Brain microvascular endothelial cell (primary cell): ENCODE data around the gene NSD1.

Experiments used
- DNase-seq: peaks from one replicate; pipeline ENCODE4 v3.0.0-alpha.2; 2020
- H3K27ac ChIP-seq: fragments of 250-450 bp; sonication (Bioruptor Pico); 2 replicates; pipeline ENCODE4 v1.5.1; 2020; ENCODE audit warnings: mild to moderate bottlenecking, moderate library complexity
- H3K27me3 ChIP-seq: fragments of 250-450 bp; sonication (Bioruptor Pico); replicated peaks from 2 replicates; pipeline ENCODE4 v1.5.1; 2020; ENCODE audit warnings: mild to moderate bottlenecking
- H3K36me3 ChIP-seq: fragments of 250-450 bp; sonication (Bioruptor Pico); replicated peaks from 2 replicates; pipeline ENCODE4 v1.5.1; 2020; ENCODE audit warnings: mild to moderate bottlenecking
- H3K4me3 ChIP-seq: 2 replicates; pipeline ENCODE4 v1.5.1; 2011; ENCODE audit warnings: low read depth, mild to moderate bottlenecking, control low read depth, low read length, moderate library complexity
- CTCF ChIP-seq: IDR thresholded peaks from 2 replicates; pipeline ENCODE4 v1.5.1; 2011; ENCODE audit warnings: low read depth, mild to moderate bottlenecking, moderate library complexity, low read length, control low read depth, inconsistent platforms; ENCODE audit errors: missing control alignments
- in situ Hi-C: cut with HindIII; loops from 2 replicates; pipeline ENCODE4 v1.10.0; 2017; ENCODE audit warnings: low sequenced_read_pairs, low pct_ligation_motif_present

Gene NSD1

DNA sequence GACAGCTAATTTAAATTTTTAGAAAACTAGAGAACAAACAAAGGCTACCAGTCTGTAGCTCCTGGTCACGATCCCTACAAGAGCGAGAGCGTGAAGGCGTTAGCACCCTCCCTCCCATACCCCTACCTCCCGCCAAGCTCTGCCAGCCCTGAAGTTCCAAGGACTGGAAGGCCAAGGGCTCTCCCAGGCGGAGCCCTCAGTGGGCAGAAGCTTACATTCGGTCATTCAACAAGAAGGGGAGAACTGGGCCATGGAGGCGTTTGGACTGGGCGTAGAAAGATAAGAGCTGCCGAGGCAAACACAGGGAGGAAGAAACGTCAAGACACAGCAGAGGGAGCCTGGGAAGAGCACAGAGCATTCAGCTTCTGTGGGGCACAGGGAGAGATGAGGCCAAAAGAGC is 175.2 kb downstream of the NSD1 start:
- Histone ChIP-seq H3K27me3 (no peaks in the 10 kb centered on the region), H3K36me3 (peaks cover 23% of the 10 kb centered on the region), H3K27ac (no peak overlapping the region), H3K4me3 (no peak overlapping the region)
- in situ Hi-C loops = loop anchor here (25.0 kb wide), 1 partner anchor 129 kb away; the partner anchor contains the start of genes GRK6 and PRR7
- no peak for TF ChIP-seq CTCF
- DNase-seq = no peak

- no peak overlapping the region for H3K27ac ChIP-seq
- H3K36me3 ChIP-seq = peaks cover 22% of the 10 kb centered on the region
- H3K4me3 ChIP-seq = no peak overlapping the region
- peak; percentile 53 for DNase-seq
- peak; percentile 97 for TF ChIP-seq CTCF
- no peaks in the 10 kb centered on the region for H3K27me3 ChIP-seq
- in situ Hi-C loops = loop anchor here (25.0 kb wide), 1 partner anchor 128 kb away; the partner anchor contains the start of genes GRK6 and PRR7
Measured at GRCh38 chr5:177309351-177310191, 176.0 kb downstream of the NSD1 start.

GRCh38 chr5:177310332-177310731 is 176.8 kb downstream of the NSD1 start:
- DNase-seq = no peak
- peak overlapping the region; percentile 65 for H3K4me3 ChIP-seq
- H3K36me3 ChIP-seq = peaks cover 18% of the 10 kb centered on the region
- H3K27me3 ChIP-seq = no peaks in the 10 kb centered on the region
- no peak overlapping the region for H3K27ac ChIP-seq
- in situ Hi-C loops = loop anchor here (25.0 kb wide), 1 partner anchor 127 kb away; the partner anchor contains the start of genes GRK6 and PRR7
- no peak for TF ChIP-seq CTCF

DNA sequence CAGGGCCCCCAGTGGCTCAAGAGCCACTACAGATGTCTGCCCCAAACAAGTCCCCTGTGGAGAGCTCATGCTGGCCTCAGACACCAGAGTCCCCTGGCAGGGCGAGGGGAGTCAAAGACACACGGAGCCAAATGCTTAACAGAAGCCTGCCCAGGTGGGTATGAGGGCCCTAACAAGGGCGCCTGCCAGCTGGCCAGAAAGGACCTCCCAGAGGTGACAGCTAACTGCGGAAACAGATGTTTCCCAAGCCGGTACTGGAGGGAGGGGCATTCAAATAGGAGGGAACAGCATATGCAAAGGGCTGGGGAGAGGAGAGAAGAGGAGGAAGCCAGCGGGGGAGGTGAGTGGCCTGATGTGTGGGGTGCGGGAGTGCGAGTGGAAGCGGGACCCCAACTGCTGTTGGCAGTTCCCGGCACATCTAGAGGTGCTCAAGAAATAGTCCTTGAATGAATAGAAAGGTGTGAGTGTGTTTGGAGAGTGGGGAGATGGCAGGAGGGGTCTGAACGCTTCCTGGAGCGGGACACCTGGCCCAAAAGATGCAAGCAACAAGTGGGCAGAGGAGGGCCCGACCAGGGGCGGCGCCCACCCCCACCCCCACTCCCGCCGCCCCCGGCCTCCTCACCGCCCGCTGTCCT is 177.3 kb downstream of the NSD1 start:
- H3K4me3 ChIP-seq = peak overlapping the region; percentile 65
- TF ChIP-seq CTCF = no peak
- H3K27ac ChIP-seq = no peak overlapping the region
- DNase-seq = no peak
- no peaks in the 10 kb centered on the region for H3K27me3 ChIP-seq
- in situ Hi-C loops = loop anchor here (25.0 kb wide), 1 partner anchor 126 kb away; the partner anchor contains the start of genes GRK6 and PRR7
- peaks cover 13% of the 10 kb centered on the region for H3K36me3 ChIP-seq

DNA sequence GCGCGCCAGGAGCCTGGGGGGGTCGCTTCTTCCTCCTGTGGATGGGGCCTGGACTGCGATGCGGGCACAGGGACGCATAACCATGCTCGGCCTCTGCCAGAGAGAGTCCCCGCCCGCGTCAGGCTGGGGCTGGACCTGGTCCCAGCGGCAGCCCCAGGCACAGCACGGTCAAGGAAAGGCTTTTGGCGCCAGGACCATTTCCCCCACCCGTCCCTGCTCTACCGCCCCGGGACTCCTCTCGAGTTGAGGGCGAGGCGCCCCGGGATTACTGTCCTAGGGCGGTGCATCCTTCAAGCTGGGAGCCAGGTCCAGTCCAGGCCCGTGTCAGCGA is 177.8 kb downstream of the NSD1 start:
- DNase-seq = no peak
- Histone ChIP-seq H3K4me3 (peak overlapping the region; percentile 65), H3K27ac (no peak overlapping the region), H3K36me3 (peaks cover 8% of the 10 kb centered on the region), H3K27me3 (no peaks in the 10 kb centered on the region)
- TF ChIP-seq CTCF = peak; percentile 16
- in situ Hi-C loops = loop anchor here (25.0 kb wide), 1 partner anchor 126 kb away; the partner anchor contains the start of genes GRK6 and PRR7
